ENCODE measurements around the gene DHX16. TPM values are rescaled to one million over a fixed set of nuclear protein-coding genes. Genes with fewer than 3 reads are reported as not detected.

The DHX16 gene
- total and polyA plus RNA-seq, 2 of the 8 experiments (the other 6 are each of a cell fraction or from before 2014, with no cell fraction given): 27.4 to 44.4 TPM

- no peak overlapping the region for H4K91ac ChIP-seq (replicated peaks; ENCODE audit: insufficient read length, low read length)
- H3K23ac ChIP-seq (ENCODE audit: insufficient read length): no peak overlapping the region
- H3K18ac ChIP-seq (ENCODE audit: extremely low read depth, low read length): no peak overlapping the region
- no peak overlapping the region for H3K4ac ChIP-seq (replicated peaks; ENCODE audit: insufficient read length, low read depth, low read length)
- H3K4me1 ChIP-seq (replicated peaks in 1 of 4; ENCODE audit: control insufficient read depth in 3 of 4, insufficient read depth in 4 of 4, low read length in 3 of 4): peaks cover 0 to 4% (median 2%) of the 10 kb centered on the region in 4 experiments; a peak in 5 of 7 replicates
- H3K27me3 ChIP-seq (replicated peaks in 1 of 4; ENCODE audit: control insufficient read depth in 3 of 4, extremely low read depth in 1 of 4, insufficient read depth in 3 of 4, low read length in 3 of 4): no peaks in the 10 kb centered on the region
- TF ChIP-seq EGR1 (IDR thresholded peaks at IDR 0.05; ENCODE audit: borderline replicate concordance, low read depth, low read length): no peak
- no peak for TF ChIP-seq BACH1 (IDR thresholded peaks at IDR 0.05; ENCODE audit: low read length)
- no peak for TF ChIP-seq E2F6 (IDR thresholded peaks at IDR 0.05)
- no peak for TF ChIP-seq CEBPB (IDR thresholded peaks at IDR 0.05; ENCODE audit: low read depth, low read length)
- no peak for TF ChIP-seq TAF1 (IDR thresholded peaks at IDR 0.05; ENCODE audit: low read depth, low read length)
- TF ChIP-seq HDAC2 (IDR thresholded peaks at IDR 0.05; ENCODE audit: borderline replicate concordance in 1 of 2, low read depth in 2 of 2, low read length in 2 of 2): no peak
- TF ChIP-seq SAP30 (IDR thresholded peaks at IDR 0.05; ENCODE audit: insufficient read depth, insufficient replicate concordance, low read length): no peak
- no peak for TF ChIP-seq TEAD4 (IDR thresholded peaks at IDR 0.05; ENCODE audit: low read depth, low read length)
- TF ChIP-seq CREB1 (IDR thresholded peaks at IDR 0.05): no peak
- no peak for TF ChIP-seq ZNF274 (IDR thresholded peaks at IDR 0.05; ENCODE audit: borderline replicate concordance, extremely low read depth, low read length)
- TF ChIP-seq ATF2 (IDR thresholded peaks at IDR 0.05; ENCODE audit: low read length): no peak
- TF ChIP-seq POU5F1 (IDR thresholded peaks at IDR 0.05; ENCODE audit: low read depth, low read length): no peak
- no peak overlapping the region for H2AK5ac ChIP-seq (ENCODE audit: low read depth, low read length)
- ChIA-PET CTCF (ENCODE audit: partially characterized antibody) (interaction anchor here (0.6 to 1.5 kb wide), 5 partner anchors 11 to 206 kb away, joined by 3 to 5 read pairs (median 4); no protein-coding TSS in a partner anchor), POLR2A (ENCODE audit: partially characterized antibody) (interaction anchor here (0.6 to 8.1 kb wide), 18 partner anchors 9 to 133 kb away, joined by 3 to 50 read pairs (median 4); partner anchors contain the start of genes ATAT1, MDC1, MRPS18B and PPP1R10)
- H4K20me1 ChIP-seq (replicated peaks in 1 of 2; ENCODE audit: control insufficient read depth in 1 of 2, insufficient read depth in 2 of 2, low read length in 2 of 2): peaks cover 3% of the 10 kb centered on the region in 2 experiments
- H2BK120ac ChIP-seq (replicated peaks; ENCODE audit: low read depth, low read length): no peak overlapping the region
- 92% methylated on average over 11 of the region's 12 CpGs; no CpG with 5 or more reads in 1 of the 2 experiments for WGBS, 2 experiments (ENCODE audit: extremely low coverage in 1 of 2, insufficient coverage in 1 of 2, insufficient read length in 1 of 2, insufficient replicate concordance in 2 of 2, low coverage in 1 of 2, low lambda C conversion rate in 2 of 2, missing lambda C conversion rate in 1 of 2)
- no peaks in the 10 kb centered on the region for H3K9me3 ChIP-seq (ENCODE audit: insufficient read depth in 2 of 2, low read depth in 1 of 2, low read length in 1 of 2)
- peaks cover 0 to 11% of the 10 kb centered on the region in 2 experiments; a peak in 2 of 4 replicates for H3K79me2 ChIP-seq (ENCODE audit: control insufficient read depth in 1 of 2, insufficient read depth in 2 of 2, low read length in 2 of 2)
- FAIRE-seq: no peak
- H2BK20ac ChIP-seq (ENCODE audit: low read length): no peak overlapping the region
- peaks cover 5 to 49% (median 33%) of the 10 kb centered on the region in 4 experiments for H3K36me3 ChIP-seq (ENCODE audit: control insufficient read depth in 2 of 4, insufficient read depth in 4 of 4, low read length in 3 of 4)
- no peak overlapping the region for H3K4me2 ChIP-seq (ENCODE audit: insufficient read depth in 1 of 2, low read depth in 2 of 2, low read length in 2 of 2)
- no peak overlapping the region for H2BK12ac ChIP-seq (ENCODE audit: low read depth, low read length)
- H2BK15ac ChIP-seq (ENCODE audit: low read length): no peak overlapping the region
- H3K79me1 ChIP-seq (ENCODE audit: low read depth, low read length): peaks cover 4% of the 10 kb centered on the region; the same call in 1 of the 2 replicates
- no peak overlapping the region for H4K8ac ChIP-seq (ENCODE audit: extremely low read depth, insufficient read depth, low read length)
- H3K23me2 ChIP-seq (ENCODE audit: low read depth, low read length): peaks cover 5% of the 10 kb centered on the region; the same call in 1 of the 2 replicates
- H2BK5ac ChIP-seq (ENCODE audit: low read depth, low read length): no peak overlapping the region
- H3K27ac ChIP-seq (ENCODE audit: low read depth, low read length): no peak overlapping the region
- H3K14ac ChIP-seq (ENCODE audit: insufficient read length): no peak overlapping the region
- no peak overlapping the region for H2AFZ ChIP-seq (ENCODE audit: low read length)
- no peak overlapping the region for H3K56ac ChIP-seq (replicated peaks; ENCODE audit: insufficient read length, low read depth, low read length)
- H4K5ac ChIP-seq (ENCODE audit: insufficient read length, low read depth, low read length): no peak overlapping the region
- no peak overlapping the region for H3K9ac ChIP-seq (replicated peaks in 1 of 4; ENCODE audit: extremely low read depth in 1 of 4, low read depth in 3 of 4, low read length in 3 of 4)
- DNase-seq (ENCODE audit: low read depth in 1 of 2, low spot score in 2 of 2): no peak
- no peak overlapping the region for H3K4me3 ChIP-seq (ENCODE audit: extremely low read depth in 1 of 4, insufficient read depth in 2 of 4, low read depth in 3 of 4, low read length in 4 of 4)
Observed at GRCh38 chr6:30651143-30651542, 21.7 kb downstream of the DHX16 start.

Data from H1 (cell line).